GM20431 (cell line): Measurements from ENCODE around the gene DHH.

ENCODE experiments used
- in situ Hi-C: fragments of 300-500 bp; cut with MseI, MboI; formaldehyde crosslinking; loops from one replicate; pipeline ENCODE4 v1.15.0; 2020; ENCODE audit warnings: low sequenced_read_pairs; ENCODE audit not compliant: unreplicated experiment

DHH gene

GRCh38 chr12:49037111-49037946, 57.3 kb downstream of the DHH start:
- in situ Hi-C loops = no loop called here
